Measurements from ENCODE around the gene PHYKPL.
A peak's percentile ranks its signal among the peaks of the same experiment; 100 is the strongest.
"Not testable (repeated sequence)": the region's sequence is repeated elsewhere in the genome, so short reads cannot be mapped to it uniquely, and the experiment has no call there.

Gene PHYKPL

DNA sequence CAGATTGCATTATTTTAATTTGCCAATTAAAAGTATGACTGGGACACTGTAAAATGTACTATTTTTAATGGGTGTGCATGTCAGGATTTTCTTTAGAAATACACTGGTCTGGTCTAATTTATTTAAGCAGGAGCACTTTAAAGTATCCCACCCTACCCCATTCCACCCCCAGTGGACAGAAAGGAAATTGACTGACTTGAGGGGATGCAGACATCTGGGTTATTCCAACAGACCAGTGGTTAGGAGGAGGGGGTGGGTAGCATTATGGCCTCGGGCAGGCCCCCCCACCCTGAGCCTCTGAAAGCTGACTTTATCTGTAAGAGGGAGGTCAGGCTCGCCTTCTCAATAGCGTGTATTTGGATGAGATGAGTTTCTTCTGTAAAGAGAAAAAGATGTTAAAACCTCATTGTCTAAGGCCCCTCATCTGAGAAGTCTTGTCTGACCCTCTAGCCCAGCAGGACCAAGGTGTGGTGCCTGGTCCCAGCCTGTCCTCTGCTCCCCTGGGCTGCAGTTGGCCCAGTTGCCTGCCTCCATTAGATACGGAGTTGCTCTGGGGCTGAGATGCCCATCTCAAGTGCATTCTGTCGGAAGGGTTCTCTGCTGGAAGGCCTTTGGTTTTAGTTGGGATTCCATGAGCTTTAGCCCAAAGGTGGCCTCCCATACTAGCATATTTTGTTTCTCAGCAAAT, 23.9 kb downstream of the PHYKPL start:
- no peak for DNase-seq (ENCODE audit: low read depth in 1 of 2, low spot score in 1 of 2)

DNA sequence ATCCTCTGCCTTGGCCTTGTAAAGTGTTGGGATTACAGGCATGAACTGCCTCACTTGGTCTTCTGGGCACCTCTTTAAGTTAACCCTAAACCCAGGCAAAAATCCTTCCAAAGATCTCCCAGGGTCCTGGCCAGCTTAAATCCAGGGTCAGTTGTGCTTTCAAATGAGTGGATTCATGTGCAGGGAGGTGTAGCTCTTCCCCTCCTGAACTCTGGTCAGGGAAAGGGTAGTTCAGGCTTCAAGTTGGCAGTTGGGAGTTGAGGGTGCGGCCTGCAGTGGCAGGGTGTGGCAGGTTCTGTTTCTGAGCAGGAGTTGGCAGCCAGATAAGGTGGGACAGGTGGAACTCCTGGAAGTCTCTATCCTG, 24.7 kb downstream of the PHYKPL start:
- no peak for DNase-seq (ENCODE audit: low read depth in 1 of 2, low spot score in 1 of 2)

DNA sequence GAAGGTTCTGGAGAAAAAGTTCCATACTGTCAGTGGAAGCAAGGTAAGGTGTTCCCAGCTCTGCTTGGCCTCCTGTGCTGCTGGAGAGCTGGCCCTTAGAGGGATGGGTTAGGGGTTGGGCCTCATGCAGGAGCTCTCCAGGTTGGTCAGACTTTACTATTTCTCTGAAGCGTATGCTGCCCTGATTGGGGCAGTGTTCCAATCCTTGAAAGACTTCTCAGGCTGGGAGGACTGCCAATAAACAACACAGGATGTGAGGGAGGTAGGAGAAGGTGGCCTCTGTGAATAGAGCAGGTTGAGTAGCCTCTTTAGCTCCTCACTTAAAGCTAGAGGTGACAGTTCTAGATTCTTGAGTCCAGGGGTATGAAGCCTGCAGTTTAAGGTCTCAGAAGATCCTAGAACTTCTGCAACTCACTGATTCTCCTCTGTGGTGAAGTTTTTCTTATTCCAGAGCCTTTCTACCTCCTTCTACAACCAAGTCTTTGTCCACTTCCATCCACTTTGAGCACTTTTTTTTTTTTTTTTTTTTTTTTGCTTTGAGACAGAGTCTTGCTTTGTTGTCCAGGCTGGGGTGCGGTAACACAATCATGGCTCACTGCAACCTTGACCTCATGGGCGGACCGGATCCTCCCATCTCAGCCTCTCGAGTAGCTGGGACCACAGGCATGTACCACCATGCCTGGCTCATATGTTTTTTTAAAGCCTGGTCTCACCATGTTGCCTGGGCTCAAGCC, 25.3 kb downstream of the PHYKPL start:
- DNase-seq (ENCODE audit: low read depth in 1 of 2, low spot score in 1 of 2): no peak

DNA sequence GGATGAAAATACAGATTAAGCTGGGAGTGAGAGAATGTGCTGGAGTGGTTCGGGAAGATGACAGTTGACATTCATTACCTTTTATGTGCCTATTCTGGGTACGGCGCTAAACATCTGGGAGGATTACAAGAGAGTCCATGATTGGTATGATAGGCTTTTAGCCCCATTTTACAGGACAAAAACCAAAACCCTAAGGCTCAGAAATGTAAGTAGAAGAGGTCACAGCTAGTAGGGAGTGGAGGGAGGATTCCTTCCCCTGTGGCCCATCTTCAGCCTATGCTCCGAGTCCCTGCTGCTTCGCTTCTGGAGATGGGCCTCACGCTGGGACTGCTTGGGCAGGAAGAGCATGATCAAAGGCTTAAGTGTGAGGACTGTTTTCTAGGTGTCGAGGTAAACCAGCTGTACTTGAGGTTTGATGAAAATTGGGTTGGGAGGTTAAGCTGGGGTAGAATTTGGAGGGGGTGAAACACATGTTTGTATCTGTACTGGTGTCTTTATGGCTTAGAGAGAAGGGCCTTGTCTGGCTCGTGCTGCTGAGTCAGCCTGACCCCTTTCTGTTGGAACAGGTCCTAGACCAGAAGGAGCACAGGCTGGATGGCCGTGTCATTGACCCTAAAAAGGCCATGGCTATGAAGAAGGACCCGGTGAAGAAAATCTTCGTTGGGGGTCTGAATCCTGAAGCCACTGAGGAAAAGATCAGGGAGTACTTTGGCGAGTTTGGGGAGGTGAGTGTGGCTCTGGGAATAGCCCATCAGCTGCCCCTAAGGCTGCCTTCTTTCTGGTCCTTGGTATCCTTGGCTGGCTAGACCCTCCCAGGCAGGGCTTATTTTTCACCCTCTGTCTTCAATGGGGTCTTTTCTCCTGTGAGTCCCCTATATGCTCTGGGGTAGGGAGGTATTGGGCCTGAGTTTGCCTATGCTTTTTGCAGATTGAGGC, 26.2 kb downstream of the PHYKPL start:
- no peak for DNase-seq (ENCODE audit: low read depth in 1 of 2, low spot score in 1 of 2)

DNA sequence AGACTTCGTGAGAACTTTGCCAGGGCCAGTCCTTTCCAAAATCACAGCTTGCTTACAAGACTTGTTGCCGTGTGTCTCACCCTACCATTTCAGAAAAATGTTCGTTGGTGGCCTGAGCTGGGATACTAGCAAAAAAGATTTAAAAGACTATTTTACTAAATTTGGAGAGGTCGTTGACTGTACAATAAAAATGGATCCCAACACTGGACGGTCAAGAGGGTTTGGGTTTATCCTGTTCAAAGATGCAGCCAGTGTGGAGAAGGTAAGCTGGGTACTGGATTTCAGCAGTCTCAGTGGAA, 26.9 kb downstream of the PHYKPL start:
- DNase-seq (ENCODE audit: low read depth in 1 of 2, low spot score in 1 of 2): no peak

DNA sequence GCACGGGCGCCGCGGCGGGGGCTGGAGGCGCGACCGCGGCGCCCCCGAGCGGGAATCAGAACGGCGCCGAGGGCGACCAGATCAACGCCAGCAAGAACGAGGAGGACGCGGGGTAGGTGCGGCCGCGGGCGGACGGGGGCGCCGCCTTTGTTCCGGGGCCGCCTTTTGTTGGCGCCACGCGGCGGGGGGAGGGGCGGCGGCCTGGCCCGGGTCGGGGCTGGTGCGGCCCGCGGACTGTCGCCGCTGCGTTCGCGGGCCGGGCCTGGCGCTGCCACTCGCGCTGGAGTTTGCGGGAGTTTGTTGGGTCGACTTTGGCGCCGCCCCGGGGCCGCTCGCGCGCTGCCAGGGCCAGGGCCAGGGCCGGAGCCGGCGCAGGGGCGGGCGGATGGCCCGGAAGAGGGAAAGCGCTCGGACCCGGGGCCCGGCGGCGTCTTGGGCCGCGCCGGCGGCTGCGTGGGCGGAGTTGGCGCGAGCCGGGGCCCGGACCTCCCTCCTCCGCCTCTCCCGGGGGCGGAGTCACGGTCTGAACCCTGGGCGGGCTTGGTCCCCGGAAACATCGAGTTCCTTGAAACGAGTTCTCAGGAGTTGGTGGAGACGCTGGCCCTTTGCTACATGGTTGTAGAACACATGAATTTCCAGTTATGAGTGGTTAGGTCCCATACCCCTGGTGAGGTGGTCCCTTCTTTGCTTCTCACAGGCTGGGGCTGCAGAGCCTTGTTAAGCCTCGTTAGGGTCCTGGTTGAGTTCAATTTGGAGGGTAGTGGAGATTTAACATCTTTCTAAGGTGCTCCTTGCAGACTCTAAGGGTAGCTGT, 27.5 kb downstream of the PHYKPL start:
- DNase-seq (ENCODE audit: low read depth in 1 of 2, low spot score in 1 of 2): peak; percentile 48 to 58

DNA sequence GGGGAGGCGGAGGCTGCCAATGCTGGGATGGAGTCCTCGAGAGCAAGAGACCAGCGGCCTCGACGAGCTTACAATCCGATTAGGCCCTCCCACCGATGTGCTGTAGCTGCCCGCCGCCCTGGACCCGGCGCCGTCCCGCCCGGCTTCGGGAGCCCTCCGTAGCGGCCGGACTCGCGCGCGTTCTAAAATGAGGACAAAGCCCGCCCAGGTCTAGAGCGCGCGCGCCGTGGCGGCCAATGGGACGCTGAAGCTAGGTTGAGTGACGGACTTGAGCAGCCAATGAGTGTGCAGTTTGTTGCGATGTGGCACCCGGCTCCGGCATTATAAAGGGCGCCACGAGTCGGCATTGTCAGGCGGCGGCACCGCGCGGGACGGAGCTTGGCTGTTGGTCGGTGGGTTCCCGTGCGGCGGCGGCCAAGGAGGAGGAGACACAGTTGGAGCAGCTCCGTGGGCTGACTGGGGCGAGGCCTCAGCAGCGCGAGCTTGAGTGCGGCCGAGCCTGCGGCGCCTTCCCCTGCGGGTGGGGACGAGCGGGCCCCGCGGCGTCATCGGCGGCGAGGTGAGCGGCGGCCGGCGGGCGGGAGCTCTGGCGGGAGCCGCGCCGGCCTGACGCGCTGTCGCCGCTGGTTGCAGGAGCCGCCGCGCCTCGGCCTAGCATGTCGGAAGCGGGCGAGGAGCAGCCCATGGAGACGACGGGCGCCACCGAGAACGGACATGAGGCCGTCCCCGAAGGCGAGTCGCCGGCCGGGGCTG, 28.2 kb downstream of the PHYKPL start, which contains the start of gene HNRNPAB:
TSS of gene HNRNPAB (plus strand) at position 352 of the 753 bp plus-strand sequence. CDS start at position 657, 305 bp downstream.
- DNase-seq (ENCODE audit: low read depth in 1 of 2, low spot score in 1 of 2): peak; percentile 93

DNA sequence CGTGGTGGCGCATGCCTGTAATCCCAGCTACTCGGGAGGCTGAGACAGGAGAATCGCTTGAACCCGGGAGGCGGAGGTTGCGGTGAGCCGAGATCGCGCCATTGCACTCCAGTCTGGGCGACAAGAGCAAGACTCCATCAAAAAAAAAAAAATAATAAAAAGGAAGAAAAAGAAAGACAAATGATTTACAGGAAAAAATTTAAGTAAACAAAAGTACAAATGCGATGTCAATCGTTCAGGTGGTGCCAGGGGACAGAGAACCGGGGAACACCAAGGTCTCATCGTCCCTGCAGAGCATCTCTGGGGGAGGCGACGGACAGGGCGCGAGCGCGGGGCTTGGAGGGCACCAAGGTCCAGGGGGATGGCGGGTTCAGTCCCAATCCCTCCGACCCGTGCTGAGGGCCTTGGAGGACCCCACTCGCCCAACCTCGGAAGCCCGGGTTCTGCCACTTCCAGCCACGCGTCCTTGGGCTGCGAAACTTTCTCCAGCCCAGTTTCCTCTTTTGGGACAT, 28.9 kb downstream of the PHYKPL start:
- DNase-seq (ENCODE audit: low read depth in 1 of 2, low spot score in 1 of 2): no peak

DNA sequence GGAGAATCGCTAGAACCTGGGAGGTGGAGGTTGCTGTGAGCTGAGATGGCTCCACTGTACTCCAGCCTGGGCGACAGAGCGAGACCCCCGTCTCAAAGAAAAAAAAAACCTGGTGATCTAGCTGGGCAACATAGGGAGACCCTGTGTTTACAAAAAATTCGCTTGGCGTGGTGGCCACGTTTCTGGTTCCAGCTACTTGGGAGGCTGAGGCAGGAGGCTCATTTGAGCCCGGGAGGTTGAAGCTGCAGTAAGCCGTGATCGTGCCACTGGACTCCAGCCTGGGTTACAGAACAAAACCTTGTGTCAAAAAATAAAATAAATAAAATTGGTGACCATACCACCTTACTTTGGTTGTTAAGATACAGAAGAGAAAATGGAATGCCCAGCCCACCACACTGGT, 30.1 kb downstream of the PHYKPL start:
- no peak for DNase-seq (ENCODE audit: low read depth in 1 of 2, low spot score in 1 of 2)

DNA sequence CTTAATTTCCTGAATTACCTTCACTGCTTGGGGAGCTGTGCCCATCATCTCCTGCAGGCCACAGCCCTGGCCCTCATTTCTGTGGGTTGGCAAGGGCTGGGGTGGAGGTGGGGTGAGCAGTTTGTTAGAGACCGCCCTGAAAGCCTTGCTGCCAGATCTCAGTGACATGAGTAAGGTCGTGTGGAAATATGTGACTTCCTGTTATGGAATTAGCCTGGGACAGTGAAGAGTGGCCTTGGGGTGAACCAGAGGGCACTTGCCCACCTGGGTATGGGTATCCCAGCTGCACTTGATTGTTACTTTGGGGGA, 30.7 kb downstream of the PHYKPL start:
- no peak for DNase-seq (ENCODE audit: low read depth in 1 of 2, low spot score in 1 of 2)

DNA sequence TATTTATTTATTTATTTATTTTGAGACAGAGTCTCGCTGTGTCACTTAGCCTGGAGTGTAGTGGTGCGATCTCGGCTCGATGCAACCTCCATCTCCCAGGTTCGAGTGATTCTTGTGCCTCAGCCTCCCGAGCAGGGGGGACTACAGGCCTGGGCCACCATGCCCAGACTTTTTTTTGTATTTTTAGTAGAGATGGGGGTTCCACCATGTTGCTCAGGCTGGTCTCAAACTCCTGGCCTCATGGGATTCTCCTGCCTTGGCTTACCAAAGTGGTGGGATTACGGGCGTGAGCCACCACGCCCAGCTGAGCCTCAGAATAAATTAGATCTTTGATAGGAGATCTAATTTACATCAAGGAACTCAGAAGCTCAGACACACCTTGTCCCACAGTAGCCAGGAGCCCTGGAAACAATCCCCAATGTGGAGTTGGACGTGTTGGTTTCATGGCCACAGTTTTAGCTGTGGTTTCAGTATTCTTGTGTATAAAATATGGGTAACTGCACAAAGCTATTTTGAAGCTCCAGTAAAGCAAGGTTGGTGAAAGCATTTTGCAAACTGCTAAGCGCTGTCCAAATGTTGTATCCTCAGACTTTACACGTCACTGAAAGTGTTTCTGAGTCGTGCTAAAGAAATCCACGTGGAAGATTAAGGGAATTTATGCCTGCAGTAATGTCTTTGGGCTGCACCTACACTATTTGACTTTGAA, 31.2 kb downstream of the PHYKPL start:
- no peak for DNase-seq (ENCODE audit: low read depth in 1 of 2, low spot score in 1 of 2)

DNA sequence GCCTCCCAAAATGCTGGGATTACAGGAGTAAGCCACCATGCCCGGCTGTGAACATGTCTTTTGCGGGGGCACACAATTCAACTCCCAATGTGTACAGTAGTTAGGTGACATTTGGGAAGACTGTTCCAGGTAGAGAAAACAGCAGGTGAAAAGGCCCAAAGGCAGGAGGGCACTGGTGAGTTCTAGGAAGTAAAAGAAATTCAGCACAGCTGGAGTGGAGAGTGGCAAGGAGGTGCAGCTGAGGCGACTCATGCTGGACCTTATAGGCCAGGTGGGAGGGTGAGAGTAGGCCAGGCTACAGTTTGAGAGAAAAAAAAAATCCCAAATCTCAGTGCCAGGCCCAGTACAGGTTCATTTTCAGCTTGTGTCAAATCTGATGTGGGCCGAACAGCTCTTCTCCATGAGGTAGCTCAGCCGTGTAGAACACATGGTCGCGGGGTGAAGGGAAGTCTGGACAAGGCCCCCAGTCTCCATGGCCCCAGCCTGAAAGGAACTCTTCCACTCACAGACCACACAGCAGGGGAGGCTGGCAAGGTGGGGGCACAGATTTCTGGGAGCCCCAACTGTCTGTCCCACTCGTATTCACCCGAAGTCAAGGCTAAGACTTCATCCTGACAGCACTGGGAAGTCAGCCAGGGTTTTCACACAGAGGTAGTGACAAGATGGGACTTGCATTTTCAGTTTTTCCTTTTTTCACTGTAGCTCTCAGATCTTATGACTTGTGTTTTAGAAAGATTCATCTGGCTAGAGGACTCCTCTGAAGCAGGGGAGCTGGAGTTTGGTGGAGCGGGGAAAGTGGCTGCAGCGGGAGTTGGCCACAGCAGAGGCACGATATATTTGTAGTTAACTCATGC, 32.8 kb downstream of the PHYKPL start:
- no peak for DNase-seq (ENCODE audit: low read depth in 1 of 2, low spot score in 1 of 2)

DNA sequence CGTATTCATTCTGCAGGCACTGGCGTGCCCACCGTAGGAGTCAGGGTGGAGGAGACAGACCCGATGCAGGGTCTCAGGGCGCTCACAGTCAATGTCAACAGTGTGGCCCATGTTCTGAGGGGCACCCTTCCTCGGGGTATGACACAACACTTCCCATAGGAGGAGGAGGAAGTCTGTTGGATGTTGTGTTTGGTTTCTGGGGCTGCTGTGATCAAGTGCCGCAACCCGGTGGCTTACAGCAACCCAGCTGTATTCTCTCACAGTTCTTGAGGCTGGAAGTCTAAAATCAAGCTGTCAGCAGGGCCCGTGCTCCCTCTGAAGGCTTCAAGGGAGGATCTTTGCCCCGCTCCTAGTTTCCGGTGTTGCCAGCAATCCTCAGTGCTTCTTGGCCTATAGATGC, 33.9 kb downstream of the PHYKPL start:
- DNase-seq (ENCODE audit: low read depth in 1 of 2, low spot score in 1 of 2): no peak

DNA sequence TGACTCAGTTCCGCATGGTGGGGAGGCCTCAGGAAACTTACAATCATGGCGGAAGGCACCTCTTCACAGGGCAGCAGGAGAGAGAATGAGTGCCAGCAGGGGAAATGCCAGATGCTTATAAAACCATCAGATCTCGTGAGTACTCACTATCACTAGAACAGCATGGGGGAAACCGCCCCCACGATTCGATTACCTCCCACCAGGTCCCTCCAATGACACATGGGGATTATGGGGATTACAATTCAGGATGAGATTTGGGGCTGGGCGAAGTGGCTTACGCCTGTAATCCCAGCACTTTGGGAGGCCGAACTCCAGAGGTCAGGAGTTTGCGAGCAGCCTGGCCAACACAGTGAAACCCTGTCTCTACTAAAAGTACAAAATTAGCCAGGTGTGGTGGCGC, 34.5 kb downstream of the PHYKPL start:
- DNase-seq (ENCODE audit: low read depth in 1 of 2, low spot score in 1 of 2): not testable (repeated sequence)

DNA sequence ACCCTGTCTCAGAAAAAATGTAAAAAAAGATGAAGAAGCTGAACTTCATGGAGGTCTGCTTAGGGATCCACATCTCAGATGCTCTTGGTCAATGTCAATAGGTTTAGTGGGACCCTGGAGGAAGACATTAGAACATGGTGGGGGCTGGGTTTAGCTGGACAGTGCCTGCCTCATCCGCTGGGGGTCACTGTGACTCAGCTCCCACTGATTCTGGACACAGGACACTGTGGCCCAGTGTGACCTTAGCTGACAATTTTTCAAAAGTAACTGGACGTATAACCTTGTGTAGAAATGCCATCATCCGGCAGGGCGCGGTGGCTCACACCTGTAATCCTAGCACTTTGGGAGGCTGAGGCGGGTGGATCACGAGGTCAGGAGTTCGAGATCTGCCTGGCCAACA, 35.6 kb downstream of the PHYKPL start:
- DNase-seq (ENCODE audit: low read depth in 1 of 2, low spot score in 1 of 2): no peak

DNA sequence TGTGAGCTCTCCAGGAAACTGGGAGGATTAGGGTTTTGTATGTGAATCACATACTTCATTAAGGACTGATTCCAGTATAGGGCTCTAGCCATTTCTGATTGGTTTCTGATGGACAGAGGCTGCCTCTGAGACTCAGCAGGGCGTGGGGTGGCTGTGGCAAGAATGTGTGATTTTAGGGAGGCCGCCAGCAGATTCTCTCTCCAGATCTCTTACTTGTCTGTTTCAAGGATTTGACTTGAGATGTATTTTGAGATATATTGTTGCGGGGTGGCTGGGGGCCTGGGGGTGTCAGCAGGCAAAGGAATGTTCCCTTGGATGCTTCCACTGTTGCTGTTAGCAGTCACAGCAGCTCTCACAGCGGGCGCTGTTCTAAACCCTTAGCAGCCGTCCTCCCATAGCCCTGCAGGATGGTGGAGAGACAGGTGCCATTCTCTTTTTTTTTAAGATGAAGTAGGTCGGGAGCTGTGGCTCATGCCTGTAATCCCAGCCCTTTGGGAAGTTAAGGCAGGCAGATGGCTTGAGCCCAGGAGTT, 36.3 kb downstream of the PHYKPL start:
- no peak for DNase-seq (ENCODE audit: low read depth in 1 of 2, low spot score in 1 of 2)

DNA sequence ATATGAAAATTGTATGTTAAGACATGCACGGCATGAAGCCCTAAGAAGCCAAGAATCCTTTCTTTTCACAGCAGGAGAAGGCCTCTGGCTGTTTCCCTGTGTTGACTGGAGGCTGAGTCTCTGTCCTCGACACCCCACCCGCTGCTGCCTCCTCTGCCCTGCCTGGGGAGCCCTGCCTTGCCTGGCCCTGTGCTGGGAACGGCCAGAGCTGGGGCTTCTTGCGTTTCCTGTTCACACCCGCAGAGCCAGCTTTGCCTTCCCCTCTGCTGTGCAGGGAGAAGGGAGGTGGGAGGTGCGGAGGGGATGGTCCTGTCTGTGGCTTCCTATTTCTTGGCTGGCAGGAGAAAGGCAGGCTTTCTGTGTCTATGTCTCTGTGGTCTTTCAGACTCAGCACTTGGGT, 38.6 kb downstream of the PHYKPL start:
- no peak for DNase-seq (ENCODE audit: low read depth in 1 of 2, low spot score in 1 of 2)

DNA sequence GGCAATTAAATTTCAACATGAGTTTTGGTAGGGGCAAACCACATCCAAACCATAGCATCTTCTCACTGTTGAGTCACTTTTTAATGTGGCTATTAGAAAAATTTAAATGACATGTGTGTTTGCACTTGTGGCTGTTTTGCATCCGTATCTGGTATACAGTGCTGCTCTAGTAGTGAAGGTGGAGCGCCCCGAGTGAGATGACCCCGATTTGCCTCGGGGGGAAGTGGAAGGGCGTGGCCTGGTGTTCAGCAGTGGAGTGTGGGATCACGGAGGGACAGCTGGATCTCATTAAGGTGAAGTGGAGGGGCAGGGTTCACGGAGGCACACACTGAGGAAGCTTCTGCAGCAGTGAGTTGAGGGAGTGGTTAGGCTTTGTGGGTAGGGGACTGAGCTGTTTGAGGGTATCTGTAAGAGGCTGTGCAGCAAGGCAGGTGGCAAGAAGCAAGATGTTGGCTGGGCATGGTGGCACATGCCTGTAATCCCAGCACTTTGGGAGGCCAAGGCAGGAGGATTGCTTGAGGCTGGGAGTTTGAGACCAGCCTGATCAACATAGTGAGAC, 39.3 kb downstream of the PHYKPL start:
- no peak for DNase-seq (ENCODE audit: low read depth in 1 of 2, low spot score in 1 of 2)

All from stimulated activated CD4-positive, alpha-beta T cell treated with anti-CD3 and anti-CD28 coated beads, Interleukin-15, amount 100 ng/mL, for 1 hour (primary cell).